H1 (cell line): ENCODE measurements around the gene CHSY1.

Experiments used
- EZH2 ChIP-seq: fragments of 200-600 bp; sonication (generic); IDR thresholded peaks from 2 replicates; pipeline ENCODE4 v1.7.1; 2012; ENCODE audit warnings: low read depth, mild to moderate bottlenecking, moderate library complexity, low read length, inconsistent platforms; ENCODE audit not compliant: severe bottlenecking
- NANOG ChIP-seq: IDR thresholded peaks from 2 replicates; pipeline ENCODE4 v1.6.1; 2011; ENCODE audit warnings: low read length, low read depth, mild to moderate bottlenecking, inconsistent platforms; ENCODE audit not compliant: insufficient read depth, poor library complexity, severe bottlenecking
- RAD21 ChIP-seq, 2 experiments: IDR thresholded peaks in 1 of 2; conservative IDR thresholded peaks in 1 of 2; 2 replicates each; pipeline ENCODE4 v1.6.1; 2011; ENCODE audit warnings: low read depth in 2 of 2, low read length in 2 of 2, improper control_type of control experiment in 1 of 2, inconsistent platforms in 1 of 2, mild to moderate bottlenecking in 1 of 2, moderate library complexity in 1 of 2
- TAF1 ChIP-seq: IDR thresholded peaks from 2 replicates; pipeline ENCODE4 v1.6.1; 2011; ENCODE audit warnings: mild to moderate bottlenecking, low read depth, low read length
- TAF7 ChIP-seq: optimal IDR thresholded peaks from 2 replicates; pipeline ENCODE3; 2011; ENCODE audit warnings: low read depth, mild to moderate bottlenecking, inconsistent platforms, low read length, moderate library complexity, borderline replicate concordance
- TF ChIP-seq, protein P1 (sequence below), 3 experiments: IDR thresholded peaks; 1 replicate in 2 of 3; 2 replicates in 1 of 3; pipeline versions ENCODE4 v1.5.1 to v1.6.1; 2011; ENCODE audit warnings: low read length in 3 of 3, mild to moderate bottlenecking in 3 of 3, inconsistent platforms in 2 of 3, low read depth in 1 of 3, moderate library complexity in 1 of 3; ENCODE audit not compliant: insufficient read depth in 1 of 3; ENCODE audit errors: control extremely low read depth in 1 of 3

DNA sequence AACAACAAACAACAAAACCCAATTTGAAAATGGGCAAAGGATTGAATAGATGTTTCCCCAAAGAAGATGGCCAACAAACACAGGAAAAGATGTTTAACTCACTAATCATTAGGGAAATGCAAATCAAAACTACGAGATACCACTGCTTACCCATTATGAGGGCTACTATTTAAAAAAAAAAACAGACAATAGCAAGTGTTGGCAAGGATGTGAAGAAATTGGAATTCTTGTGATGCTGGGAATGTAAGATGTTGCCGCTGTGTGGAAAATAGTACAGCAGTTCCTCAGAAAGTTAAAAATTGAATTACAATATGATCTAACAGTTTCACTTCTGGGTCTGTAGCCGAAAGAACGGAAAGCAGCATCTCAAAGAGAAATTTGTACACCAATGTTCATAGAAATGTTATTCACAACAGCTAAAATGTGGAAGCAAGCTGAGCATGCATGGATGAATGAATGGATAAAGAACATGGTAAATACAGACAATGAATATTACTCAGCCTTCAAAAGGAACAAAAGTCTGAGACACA lies 121.9 kb downstream of the CHSY1 start:
- no peak for TF ChIP-seq NANOG
- TF ChIP-seq, protein P1, sequence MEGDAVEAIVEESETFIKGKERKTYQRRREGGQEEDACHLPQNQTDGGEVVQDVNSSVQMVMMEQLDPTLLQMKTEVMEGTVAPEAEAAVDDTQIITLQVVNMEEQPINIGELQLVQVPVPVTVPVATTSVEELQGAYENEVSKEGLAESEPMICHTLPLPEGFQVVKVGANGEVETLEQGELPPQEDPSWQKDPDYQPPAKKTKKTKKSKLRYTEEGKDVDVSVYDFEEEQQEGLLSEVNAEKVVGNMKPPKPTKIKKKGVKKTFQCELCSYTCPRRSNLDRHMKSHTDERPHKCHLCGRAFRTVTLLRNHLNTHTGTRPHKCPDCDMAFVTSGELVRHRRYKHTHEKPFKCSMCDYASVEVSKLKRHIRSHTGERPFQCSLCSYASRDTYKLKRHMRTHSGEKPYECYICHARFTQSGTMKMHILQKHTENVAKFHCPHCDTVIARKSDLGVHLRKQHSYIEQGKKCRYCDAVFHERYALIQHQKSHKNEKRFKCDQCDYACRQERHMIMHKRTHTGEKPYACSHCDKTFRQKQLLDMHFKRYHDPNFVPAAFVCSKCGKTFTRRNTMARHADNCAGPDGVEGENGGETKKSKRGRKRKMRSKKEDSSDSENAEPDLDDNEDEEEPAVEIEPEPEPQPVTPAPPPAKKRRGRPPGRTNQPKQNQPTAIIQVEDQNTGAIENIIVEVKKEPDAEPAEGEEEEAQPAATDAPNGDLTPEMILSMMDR (IDR thresholded peaks at IDR 0.05; ENCODE audit: control extremely low read depth in 1 of 3, insufficient read depth in 1 of 3, low read depth in 1 of 3, low read length in 3 of 3) = no peak
- no peak for TF ChIP-seq TAF1
- no peak for TF ChIP-seq TAF7
- TF ChIP-seq EZH2 = no peak
- TF ChIP-seq RAD21 (IDR thresholded peaks at IDR 0.05 in 1 of 2, conservative IDR thresholded peaks at IDR 0.05 in 1 of 2; ENCODE audit: low read depth in 2 of 2, low read length in 2 of 2) = no peak
